Left ventricle myocardium inferior (tissue), 1 donor: Measurements from ENCODE around the gene EPHB1. TPM values are rescaled to one million over a fixed set of nuclear protein-coding genes. Genes with fewer than 3 reads are reported as not detected.
"Not testable (repeated sequence)": the region's sequence is repeated elsewhere in the genome, so short reads cannot be mapped to it uniquely, and the experiment has no call there.

Experiments used
- DNase-seq: peaks from one replicate; pipeline ENCODE4 v3.0.0-alpha.2; 2020
- H3K27ac ChIP-seq: fragments of 200-600 bp; replicated peaks from 2 replicates; pipeline ENCODE4 v1.8.0; 2021
- H3K27me3 ChIP-seq: fragments of 200-600 bp; 2 replicates; pipeline ENCODE4 v1.8.0; 2021; ENCODE audit warnings: low read depth
- H3K36me3 ChIP-seq: fragments of 200-600 bp; 2 replicates; pipeline ENCODE4 v1.8.0; 2021
- H3K4me1 ChIP-seq: fragments of 200-600 bp; 2 replicates; pipeline ENCODE4 v1.8.0; 2021
- H3K4me3 ChIP-seq: fragments of 200-600 bp; 2 replicates; pipeline ENCODE4 v1.8.0; 2021; ENCODE audit warnings: mild to moderate bottlenecking, moderate library complexity
- H3K9me3 ChIP-seq: fragments of 200-600 bp; replicated peaks from 2 replicates; pipeline ENCODE4 v1.8.0; 2021
- CTCF ChIP-seq: fragments of 200-600 bp; IDR thresholded peaks from 2 replicates; pipeline ENCODE4 v1.8.0; 2021; ENCODE audit warnings: antibody characterized with exemption, mild to moderate bottlenecking, borderline replicate concordance
- intact Hi-C: fragments of 100-400 bp; cut with micrococcal nuclease; formaldehyde crosslinking; loops from one replicate; pipeline ENCODE4 v1.11.0; 2022
- total RNA-seq: library from RNA; stranded (reverse); fragmentation: NEBNext Ultra II Directional; extraction: Animal tissue kit (Norgen Biotek cat#: 25700); gene quantifications from one replicate; pipeline ENCODE4 v1.2.1, GENCODE V29; 2021
- donor health status: DM: no; HTN: yes; CAD: no; lungs with severe emphysema.

Gene EPHB1
- total RNA-seq, 1 donor from 2014 or later, result 1.3 TPM

- no peaks in the 10 kb centered on the region for H3K4me1 ChIP-seq
- no peak overlapping the region for H3K27ac ChIP-seq
- H3K9me3 ChIP-seq, result no peaks in the 10 kb centered on the region
- DNase-seq, result no peak
- no peaks in the 10 kb centered on the region for H3K36me3 ChIP-seq
- no peak overlapping the region for H3K4me3 ChIP-seq
- TF ChIP-seq CTCF, result no peak
- intact Hi-C loops, result no loop called here
- H3K27me3 ChIP-seq, result no peaks in the 10 kb centered on the region
Measured at GRCh38 chr3:135109681-135110080, 314.6 kb downstream of the EPHB1 start.

- H3K27ac ChIP-seq, H3K27me3 ChIP-seq, H3K9me3 ChIP-seq, H3K4me3 ChIP-seq, H3K36me3 ChIP-seq, intact Hi-C loops, H3K4me1 ChIP-seq, DNase-seq: not testable (repeated sequence)
Measured at GRCh38 chr3:135114551-135114950, 319.5 kb downstream of the EPHB1 start.

GRCh38 chr3:135117977-135118376, 322.9 kb downstream of the EPHB1 start:
- Histone ChIP-seq H3K27me3 (no peaks in the 10 kb centered on the region), H3K36me3 (no peaks in the 10 kb centered on the region), H3K4me1 (no peaks in the 10 kb centered on the region), H3K9me3 (no peaks in the 10 kb centered on the region), H3K27ac (no peak overlapping the region), H3K4me3 (no peak overlapping the region)
- DNase-seq, result no peak
- intact Hi-C loops, result no loop called here
- no peak for TF ChIP-seq CTCF

- H3K4me3 ChIP-seq, result no peak overlapping the region
- no peak for TF ChIP-seq CTCF
- H3K36me3 ChIP-seq, result no peaks in the 10 kb centered on the region
- no peak overlapping the region for H3K27ac ChIP-seq
- H3K9me3 ChIP-seq, result no peaks in the 10 kb centered on the region
- no peaks in the 10 kb centered on the region for H3K27me3 ChIP-seq
- no peaks in the 10 kb centered on the region for H3K4me1 ChIP-seq
- intact Hi-C loops, result no loop called here
- no peak for DNase-seq
Measured at GRCh38 chr3:135118792-135119191, 323.7 kb downstream of the EPHB1 start.

GRCh38 chr3:135125171-135125801, 330.2 kb downstream of the EPHB1 start:
- no peak for DNase-seq

More at GRCh38 chr3:135125171-135125801, 330.2 kb downstream of the EPHB1 start:
- Histone ChIP-seq H3K27ac (no peak overlapping the region), H3K36me3 (no peaks in the 10 kb centered on the region), H3K27me3 (peaks cover 6% of the 10 kb centered on the region), H3K4me3 (no peak overlapping the region), H3K9me3 (no peaks in the 10 kb centered on the region), H3K4me1 (no peaks in the 10 kb centered on the region)
- intact Hi-C loops, result no loop called here
- no peak for TF ChIP-seq CTCF
